ENCODE results near the gene FBF1. TPM values are rescaled to one million over a fixed set of nuclear protein-coding genes. Genes with fewer than 3 reads are reported as not detected.
"Not testable (repeated sequence)": the region's sequence is repeated elsewhere in the genome, so short reads cannot be mapped to it uniquely, and the experiment has no call there.

The FBF1 gene
- total RNA-seq, 1 donor from 2014 or later, result 4.2 TPM

DNA sequence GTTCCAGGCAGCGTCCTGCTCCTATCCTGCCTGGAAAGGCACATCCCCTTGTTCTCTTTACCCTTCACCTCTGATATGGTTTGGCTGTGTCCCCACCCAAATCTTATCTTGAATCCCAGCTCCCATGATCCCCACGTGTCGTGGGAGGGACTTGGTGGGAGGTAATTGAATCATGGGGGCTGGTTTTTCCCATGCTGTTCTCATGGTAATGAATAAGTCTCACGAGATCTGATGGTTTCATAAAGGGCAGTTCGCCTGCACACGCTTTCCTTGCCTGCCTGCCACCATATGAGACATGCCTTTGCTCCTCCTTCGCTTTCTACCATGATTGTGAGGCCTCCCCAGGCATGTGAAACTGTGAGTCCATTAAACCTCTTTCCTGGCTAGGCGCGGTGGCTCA is 55.0 kb downstream of the FBF1 start:
- DNase-seq; ATAC-seq; intact Hi-C loops (cut with micrococcal nuclease): not testable (repeated sequence)

DNA sequence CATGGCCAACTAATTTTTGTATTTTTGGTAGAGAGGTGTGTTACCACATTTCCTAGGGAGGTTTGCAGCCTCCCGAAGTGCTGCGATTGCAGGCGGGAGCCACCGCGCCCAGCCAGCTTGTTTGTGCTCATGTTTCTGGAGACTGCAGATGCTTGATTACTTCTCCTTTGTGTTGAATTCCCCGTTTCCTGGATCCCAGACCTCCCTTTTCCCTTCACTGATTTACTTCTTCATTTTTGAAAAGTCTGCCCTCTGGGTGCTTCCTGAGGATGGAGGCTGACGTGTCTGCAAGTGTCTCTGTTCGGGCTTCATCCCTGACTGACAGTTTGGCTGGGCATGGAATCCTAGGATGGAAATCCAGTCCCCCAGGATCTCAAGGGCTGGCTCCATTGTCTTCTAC is 55.4 kb downstream of the FBF1 start:
- no peak for ATAC-seq
- DNase-seq, result no peak
- intact Hi-C loops (cut with micrococcal nuclease), result no loop called here

- no peak for ATAC-seq
- intact Hi-C loops (cut with micrococcal nuclease), result no loop called here
Observed at GRCh38 chr17:75881678-75882454, 59.0 kb downstream of the FBF1 start.

GRCh38 chr17:75880266-75880665 is 60.6 kb downstream of the FBF1 start:
- intact Hi-C loops (cut with micrococcal nuclease), result no loop called here
- ATAC-seq (no peak), DNase-seq (no peak)

More at GRCh38 chr17:75881678-75882454, 59.0 kb downstream of the FBF1 start:
- no peak for DNase-seq

GRCh38 chr17:75878174-75878998 is 62.5 kb downstream of the FBF1 start, which contains the start of gene TRIM47:
Gene TRIM47, minus strand, starts transcription at chr17:75878581. Its CDS starts 33 bp downstream, at chr17:75878548.
- intact Hi-C loops (cut with micrococcal nuclease), result no loop called here
- ATAC-seq (peak; percentile 62), DNase-seq (peak; percentile 89)

- intact Hi-C loops (cut with micrococcal nuclease), result no loop called here
- peak; percentile 87 for DNase-seq
- peak; percentile 66 for ATAC-seq
Observed at GRCh38 chr17:75877752-75878173, 63.1 kb downstream of the FBF1 start.

DNA sequence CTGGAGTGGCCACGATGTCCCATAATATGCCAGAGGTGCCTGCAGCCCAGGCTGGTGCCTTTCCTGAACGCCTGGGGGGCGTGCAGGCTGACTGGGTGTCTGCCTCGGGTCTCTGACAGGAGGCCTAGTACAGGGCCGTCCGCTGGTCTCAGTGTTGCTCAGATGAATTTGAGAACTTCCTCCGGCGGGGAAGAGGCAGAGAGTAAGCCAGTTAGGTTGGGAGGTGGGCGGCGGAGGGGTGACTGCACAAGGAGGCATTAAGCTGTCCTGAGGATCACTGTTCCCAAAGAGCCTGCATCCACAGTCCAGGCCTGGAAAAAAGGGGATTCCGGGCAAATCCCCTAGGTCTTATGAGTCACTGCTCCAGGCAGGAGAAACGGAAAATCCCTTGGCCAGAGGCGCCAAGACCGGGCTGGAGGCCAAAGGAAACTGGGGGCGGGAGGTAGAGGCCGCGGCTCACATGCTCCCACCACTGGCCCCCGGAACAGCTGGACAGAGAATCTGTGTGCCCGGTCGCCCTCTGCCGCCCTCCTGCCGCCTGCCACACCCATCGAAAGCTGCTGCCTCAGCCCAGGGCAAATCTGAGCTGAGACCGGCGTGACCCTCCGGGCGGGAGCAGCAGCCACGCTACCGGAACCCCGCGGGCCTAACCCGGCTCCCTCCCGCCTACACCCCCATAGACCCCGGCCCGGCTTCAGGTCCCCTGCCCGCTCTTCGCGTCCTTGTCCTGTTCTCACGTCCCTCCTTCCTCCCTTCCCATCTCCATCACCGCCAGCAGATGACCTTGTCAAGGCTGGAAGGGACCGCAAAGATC is 63.7 kb downstream of the FBF1 start:
- DNase-seq (peak; percentile 94), ATAC-seq (peak; percentile 70)
- intact Hi-C loops (cut with micrococcal nuclease), result no loop called here

- DNase-seq (peak; percentile 52), ATAC-seq (peak; percentile 0)
- intact Hi-C loops (cut with micrococcal nuclease), result no loop called here
Observed at GRCh38 chr17:75876190-75876937, 64.5 kb downstream of the FBF1 start.

GRCh38 chr17:75875940-75876189 is 65.0 kb downstream of the FBF1 start:
- DNase-seq (peak; percentile 58), ATAC-seq (peak; percentile 1)
- intact Hi-C loops (cut with micrococcal nuclease), result no loop called here

- intact Hi-C loops (cut with micrococcal nuclease), result no loop called here
- ATAC-seq, result no peak
- DNase-seq, result no peak
Observed at GRCh38 chr17:75875182-75875939, 65.5 kb downstream of the FBF1 start.

DNA sequence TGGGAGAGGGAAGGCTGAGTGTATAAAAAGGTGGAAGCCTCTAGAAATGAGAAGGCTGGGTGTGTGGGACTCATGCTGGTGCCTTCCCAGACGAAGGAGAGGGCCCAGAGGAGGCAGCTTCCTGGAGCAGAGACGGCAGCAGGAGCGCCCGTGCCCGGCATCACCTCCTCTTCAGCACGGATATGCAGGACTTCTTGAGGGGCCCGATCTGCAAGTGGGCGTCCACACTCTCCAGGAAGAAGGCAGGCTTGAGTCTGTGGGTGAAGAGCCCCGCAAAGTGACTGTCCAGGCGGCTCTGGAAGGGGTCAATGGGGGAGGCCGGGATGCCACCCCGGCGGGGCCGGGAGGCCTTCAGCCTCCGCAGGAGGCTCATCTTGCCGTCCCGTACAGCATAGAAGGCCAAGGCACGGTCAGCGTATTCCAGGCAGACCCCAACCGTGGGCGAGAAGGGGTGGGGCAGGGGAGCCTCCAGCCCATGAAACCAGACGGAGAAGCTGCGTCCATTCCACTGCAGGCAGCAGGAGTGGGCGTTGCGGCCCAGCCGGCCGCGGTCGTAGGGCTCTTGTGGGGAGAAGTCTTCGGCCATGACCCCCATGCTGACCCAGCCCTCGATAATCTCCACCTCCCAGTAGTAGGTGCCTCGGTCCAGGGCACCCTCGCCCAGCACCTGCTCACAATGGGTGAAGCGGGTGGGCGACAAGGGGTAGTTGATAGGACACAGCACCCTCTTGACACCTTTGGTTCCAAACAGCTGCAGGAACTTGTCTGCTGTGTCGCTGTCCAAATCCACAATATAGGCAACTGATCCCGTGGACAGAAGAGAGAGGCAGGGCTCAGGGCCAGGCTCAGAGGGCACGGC is 66.3 kb downstream of the FBF1 start:
- DNase-seq (peak; percentile 31), ATAC-seq (no peak)
- intact Hi-C loops (cut with micrococcal nuclease), result no loop called here

- intact Hi-C loops (cut with micrococcal nuclease), result no loop called here
- no peak for DNase-seq
- peak; percentile 2 for ATAC-seq
Observed at GRCh38 chr17:75873587-75874322, 67.1 kb downstream of the FBF1 start.

DNA sequence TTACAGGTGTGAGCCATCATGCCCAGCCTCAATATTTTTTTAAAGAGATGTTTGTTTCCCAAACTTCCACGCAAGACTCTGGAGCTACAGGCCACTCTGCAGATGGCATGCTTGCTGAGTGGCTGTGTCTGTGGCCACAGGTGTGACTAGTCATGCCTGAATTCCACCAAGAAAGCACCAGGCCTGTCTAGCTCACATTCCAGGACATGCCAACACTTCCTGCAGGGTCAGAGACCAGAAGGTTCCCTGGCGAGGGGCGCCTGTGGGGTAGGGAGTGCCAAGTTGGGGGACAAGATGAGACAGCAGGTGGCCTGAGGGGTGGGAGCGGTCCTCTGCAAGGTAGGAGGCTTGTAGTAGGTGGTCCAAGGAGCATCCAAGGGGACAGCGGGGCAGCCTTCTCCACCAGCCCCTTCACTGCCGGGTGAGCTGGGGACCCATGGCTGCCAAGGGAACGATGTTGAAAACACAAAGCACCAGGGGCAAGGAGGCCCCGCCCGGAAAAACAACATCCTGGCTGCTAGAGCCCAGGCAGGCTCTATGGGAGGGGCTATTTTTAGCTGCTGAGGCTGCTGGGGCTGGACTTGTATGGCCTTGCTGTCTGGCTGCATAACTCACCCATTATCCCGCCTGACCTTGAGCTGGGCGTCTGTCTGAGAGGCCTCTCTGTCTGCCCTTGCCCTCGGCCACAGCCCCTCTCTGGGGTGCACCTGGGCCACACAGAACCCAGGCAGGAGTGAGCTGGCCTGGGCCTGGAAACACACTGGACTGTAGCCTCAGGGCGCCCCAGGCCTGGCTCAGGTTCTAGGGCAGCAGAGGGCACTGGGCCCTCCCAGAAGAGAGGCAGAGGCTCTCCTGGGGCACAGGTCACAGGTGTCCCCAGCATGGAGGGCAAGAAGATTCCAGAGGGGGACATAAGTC is 68.1 kb downstream of the FBF1 start:
- ATAC-seq (peak; percentile 63), DNase-seq (peak; percentile 87)
- intact Hi-C loops (cut with micrococcal nuclease), result no loop called here

GRCh38 chr17:75870228-75870627 is 70.6 kb downstream of the FBF1 start:
- DNase-seq; intact Hi-C loops (cut with micrococcal nuclease); ATAC-seq: not testable (repeated sequence)

- DNase-seq, result peak; percentile 80
- peak; percentile 58 for ATAC-seq
- intact Hi-C loops (cut with micrococcal nuclease), result no loop called here
Observed at GRCh38 chr17:75869282-75870141, 71.3 kb downstream of the FBF1 start.
